GM15510 (cell line): ENCODE measurements around the gene PRAC1.

Experiments used
- POLR2A ChIP-seq: IDR thresholded peaks from 3 replicates; pipeline ENCODE4 v1.6.1; 2011; ENCODE audit warnings: borderline replicate concordance; ENCODE audit not compliant: insufficient read length; ENCODE audit errors: extremely low read depth

Gene PRAC1

GRCh38 chr17:48733632-48734328 lies 11.5 kb upstream of the PRAC1 start:
- no peak for TF ChIP-seq POLR2A

GRCh38 chr17:48732688-48733629 lies 10.6 kb upstream of the PRAC1 start:
- no peak for TF ChIP-seq POLR2A

GRCh38 chr17:48731355-48731754 lies 9.0 kb upstream of the PRAC1 start:
- no peak for TF ChIP-seq POLR2A

- no peak for TF ChIP-seq POLR2A
Observed at GRCh38 chr17:48730240-48730550, 7.9 kb upstream of the PRAC1 start.

GRCh38 chr17:48729335-48730239 lies 7.3 kb upstream of the PRAC1 start:
- no peak for TF ChIP-seq POLR2A

- no peak for TF ChIP-seq POLR2A
Observed at GRCh38 chr17:48728232-48729231, 6.2 kb upstream of the PRAC1 start, which contains the start of gene HOXB13. Gene HOXB13, minus strand, starts transcription at chr17:48728750. Its CDS starts 157 bp downstream, at chr17:48728593.

GRCh38 chr17:48727415-48728175 lies 5.3 kb upstream of the PRAC1 start:
- no peak for TF ChIP-seq POLR2A

- no peak for TF ChIP-seq POLR2A
Observed at GRCh38 chr17:48726916-48727286, 4.6 kb upstream of the PRAC1 start.

- TF ChIP-seq POLR2A: no peak
Observed at GRCh38 chr17:48726114-48726915, 4.0 kb upstream of the PRAC1 start.

GRCh38 chr17:48725288-48726064 lies 3.2 kb upstream of the PRAC1 start:
- TF ChIP-seq POLR2A: no peak

- TF ChIP-seq POLR2A: no peak
Observed at GRCh38 chr17:48725004-48725287, 2.6 kb upstream of the PRAC1 start.

GRCh38 chr17:48724251-48725003 lies 2.1 kb upstream of the PRAC1 start:
- TF ChIP-seq POLR2A: no peak
